NCI-H1930 (cell line): ENCODE data around the gene NHS.
"Not testable (repeated sequence)": the region's sequence is repeated elsewhere in the genome, so short reads cannot be mapped to it uniquely, and the experiment has no call there.

ENCODE experiments used
- DNase-seq, 2 experiments: peaks; one replicate each; lab custom pipeline; 2025; lab: John Stamatoyannopoulos, UW

The NHS gene

DNA sequence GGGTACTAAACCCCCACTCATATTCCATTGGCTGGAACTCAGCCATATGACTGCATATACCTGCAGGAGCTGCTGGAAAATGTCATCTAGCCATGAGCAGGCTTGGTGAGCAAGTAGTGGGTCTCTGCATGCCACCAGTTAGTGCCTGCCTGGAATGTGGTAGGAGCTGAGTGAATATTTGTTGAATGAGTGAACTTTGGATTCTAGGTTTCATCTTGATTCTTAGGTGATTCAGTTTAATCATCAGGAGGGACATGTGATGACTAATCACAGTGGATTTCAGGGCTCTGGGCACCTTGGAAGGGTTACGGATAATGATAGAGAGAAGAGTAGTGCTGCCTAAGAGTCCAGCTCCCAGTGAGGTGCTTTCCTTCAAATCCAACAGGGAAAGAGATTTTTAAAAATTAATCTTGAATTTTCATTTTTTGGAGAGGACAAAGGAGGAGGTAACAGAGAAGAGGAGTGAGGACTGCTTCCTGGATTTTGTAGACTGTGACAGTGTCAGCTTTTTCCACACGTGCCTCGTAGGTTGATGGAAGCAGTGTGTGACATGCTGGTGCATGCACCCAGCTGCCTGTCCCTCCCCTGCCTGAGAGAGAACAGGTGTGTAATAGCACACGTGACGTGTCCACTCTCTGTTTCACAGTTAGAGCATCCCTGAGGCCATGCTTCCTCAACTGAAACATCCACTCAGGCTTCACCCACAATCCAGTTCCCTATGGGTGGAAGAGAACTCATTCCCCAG is 30.4 kb downstream of the NHS start:
- DNase-seq: no peak

DNA sequence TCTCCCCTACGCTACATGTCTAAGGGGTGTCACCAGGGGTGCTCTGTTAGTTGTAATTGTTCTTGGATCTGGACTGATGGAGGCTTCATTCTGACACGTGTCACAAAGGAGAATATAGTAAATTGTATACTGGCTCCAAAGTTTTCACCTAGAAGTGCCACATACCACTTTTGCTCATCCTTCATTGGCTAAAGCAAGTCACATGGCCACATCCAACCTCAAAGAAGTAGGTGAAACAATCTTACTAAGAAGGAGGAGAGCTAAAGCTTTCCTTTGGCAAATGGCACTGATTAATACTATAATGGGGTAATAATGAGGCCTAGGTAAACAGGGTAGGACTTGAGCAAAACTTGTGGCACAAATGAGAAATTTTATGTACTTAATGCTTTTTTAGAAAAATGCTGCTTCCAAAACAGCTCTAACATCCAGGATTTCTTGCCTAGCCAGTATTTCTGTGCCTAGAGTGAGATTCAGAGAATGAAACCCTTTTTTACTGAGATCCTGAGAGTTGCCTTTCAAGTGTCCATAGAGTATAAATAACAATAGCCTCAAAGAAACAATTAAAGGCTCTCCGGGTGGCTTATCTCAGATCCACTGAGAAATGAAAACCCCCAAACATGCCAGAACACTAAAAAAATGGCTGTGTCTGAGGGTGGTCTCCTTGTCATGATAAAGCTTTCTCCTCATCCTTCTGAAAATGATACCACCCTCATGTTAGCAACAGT is 34.7 kb downstream of the NHS start:
- no peak for DNase-seq

- DNase-seq: no peak
These were observed 35.7 kb downstream of the NHS start for GRCh38 chrX:17410651-17411050.

DNA sequence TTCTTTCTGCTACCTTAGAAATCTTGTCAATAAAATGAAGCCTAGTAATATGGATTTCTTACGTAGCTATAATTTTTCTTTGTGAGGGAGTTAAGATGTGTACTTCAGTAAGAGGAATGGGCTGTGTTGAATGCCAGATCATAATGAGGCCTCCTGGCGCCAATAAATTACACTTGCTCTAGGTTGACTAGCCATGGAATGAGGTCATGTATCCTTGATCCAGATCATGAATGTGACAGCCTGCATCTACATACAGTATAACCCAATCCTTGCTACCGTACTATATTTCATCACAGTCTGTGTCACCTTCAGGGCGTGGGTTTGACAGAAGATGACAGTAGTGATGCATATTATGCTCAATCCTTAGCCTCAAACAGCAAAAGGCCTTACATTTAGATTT is 36.2 kb downstream of the NHS start:
- DNase-seq: peak in 1 of 2 experiments; percentile 23

GRCh38 chrX:17412692-17413091 is 37.7 kb downstream of the NHS start:
- no peak for DNase-seq

DNA sequence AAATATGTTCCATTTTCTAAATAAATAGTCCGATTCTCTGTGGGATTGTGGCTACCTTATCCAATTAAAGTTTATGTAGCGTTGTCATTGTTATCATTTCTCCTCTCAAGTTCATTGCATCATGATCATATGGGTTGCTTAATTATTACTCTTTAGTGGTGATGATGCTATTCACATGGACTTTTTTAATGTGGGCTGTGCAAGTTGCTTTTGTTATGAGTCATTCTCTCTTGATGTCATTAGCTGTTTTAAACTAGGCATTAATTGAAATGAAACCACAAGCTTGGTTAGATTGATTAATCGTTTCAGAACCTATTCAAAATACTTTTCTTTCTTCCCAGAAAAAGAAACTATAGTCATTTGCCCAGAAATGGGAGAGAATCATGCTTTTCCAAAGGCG is 38.2 kb downstream of the NHS start:
- no peak for DNase-seq

DNA sequence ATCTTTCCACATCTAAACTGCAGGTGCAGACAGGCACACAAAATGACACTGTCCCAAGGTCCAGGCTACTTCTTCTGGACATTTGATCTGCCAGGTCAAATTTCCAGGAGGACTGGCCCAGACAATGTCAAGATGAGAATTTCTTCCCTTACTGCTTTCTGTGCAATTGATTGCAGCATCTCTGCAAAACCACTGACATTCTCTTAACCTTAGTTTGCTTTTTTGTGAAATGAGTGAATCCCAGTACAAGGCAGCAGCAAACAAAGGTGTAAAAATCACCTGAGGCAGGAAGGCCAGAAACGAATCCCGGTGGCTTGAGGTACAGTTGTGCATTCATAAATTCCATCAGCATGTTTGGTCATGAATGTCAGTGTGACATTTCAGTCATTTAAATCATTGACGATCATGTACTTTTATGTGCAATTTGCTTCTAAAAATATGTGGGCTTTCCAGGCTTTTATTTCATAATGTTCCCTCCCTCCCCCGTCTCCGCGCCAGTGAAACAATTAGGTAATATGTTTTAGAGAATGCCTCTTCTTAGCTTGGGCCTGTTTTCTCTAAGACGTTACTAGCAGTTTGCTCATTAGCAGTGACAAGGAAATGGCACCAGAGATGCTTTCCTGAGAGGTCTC is 39.1 kb downstream of the NHS start:
- DNase-seq: no peak

- no peak for DNase-seq
These were observed 39.8 kb downstream of the NHS start for GRCh38 chrX:17414839-17415238.

GRCh38 chrX:17415242-17415810 is 40.3 kb downstream of the NHS start:
- no peak for DNase-seq

GRCh38 chrX:17417372-17417771 is 42.4 kb downstream of the NHS start:
- DNase-seq: no peak

DNA sequence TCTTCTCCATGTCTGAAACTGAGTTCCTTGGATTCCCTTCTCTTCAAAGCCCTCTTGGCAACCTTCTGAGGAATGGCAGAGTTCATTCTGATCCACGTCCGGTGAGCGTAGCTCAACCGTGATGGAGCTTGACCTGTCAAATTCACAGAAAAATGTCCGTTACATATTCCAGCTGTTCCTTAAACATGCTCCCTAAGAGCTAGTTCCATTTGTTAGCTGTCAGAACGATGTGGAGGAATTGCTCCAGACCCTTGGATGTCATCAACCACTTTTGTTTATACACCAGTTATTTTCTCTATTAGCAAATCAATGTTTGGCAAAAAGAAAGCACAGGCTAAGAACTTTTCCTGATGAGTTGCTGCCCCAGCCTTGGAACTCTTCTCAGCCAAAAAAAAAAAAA is 50.1 kb downstream of the NHS start:
- no peak for DNase-seq

DNA sequence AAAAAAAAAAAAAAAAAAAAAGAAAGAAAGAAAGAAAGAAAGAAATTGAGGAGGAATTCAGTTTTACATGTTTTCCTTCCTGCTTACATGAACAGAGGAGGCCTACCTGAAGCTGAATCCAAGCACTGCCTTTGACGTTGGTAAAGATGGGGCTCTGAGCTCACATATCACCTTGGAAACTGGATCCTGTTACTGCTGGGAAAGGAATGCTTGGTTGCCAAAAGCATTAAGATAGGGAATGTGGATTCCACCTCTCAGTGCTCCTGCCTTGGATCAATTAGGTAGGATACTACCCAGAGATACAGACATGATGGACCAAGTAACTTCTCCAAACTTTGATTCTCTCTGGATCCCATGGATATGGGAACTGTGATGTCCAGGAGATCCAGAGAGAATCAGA is 50.6 kb downstream of the NHS start:
- DNase-seq: no peak

DNA sequence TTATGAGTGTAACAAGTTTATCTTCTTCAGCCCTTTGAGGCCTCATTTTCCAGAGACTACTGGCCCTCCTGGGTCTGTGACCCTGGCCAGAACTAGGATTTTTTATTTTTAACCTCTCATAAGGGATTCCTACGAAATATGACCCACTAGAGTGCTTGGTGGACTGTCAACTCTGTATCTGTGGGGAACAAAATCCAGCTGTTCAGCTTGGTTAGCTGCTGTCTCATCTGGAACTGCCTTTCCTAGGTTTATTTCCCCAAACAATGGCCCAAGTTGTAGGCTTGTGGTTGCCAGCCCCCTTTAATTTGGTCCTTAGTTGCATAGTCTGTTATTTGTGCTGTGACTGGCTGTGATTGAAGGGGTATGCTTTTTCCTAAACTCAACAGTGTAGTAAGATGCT is 56.2 kb downstream of the NHS start:
- no peak for DNase-seq

- DNase-seq: no peak
These were observed 57.2 kb downstream of the NHS start for GRCh38 chrX:17432158-17432557.

DNA sequence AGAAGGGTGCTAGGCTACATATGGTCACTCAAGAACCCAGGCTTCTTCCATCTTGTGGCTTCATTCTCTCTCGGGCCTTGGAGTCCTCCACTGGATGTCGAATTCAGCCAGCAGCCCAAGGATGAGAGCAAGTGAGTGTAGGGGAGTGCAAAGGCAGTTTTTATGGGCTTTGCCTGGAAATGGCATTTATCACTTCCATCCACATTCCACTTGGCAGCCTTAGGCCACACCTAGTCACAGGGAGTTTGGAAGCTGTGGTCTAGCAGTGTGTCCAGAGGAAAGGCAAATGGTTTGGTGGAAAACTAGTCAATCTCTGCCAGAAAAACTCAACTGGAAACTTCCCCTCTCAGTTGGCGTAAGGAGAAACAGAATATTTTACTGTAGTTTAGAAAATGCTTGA is 59.0 kb downstream of the NHS start:
- DNase-seq: no peak

DNA sequence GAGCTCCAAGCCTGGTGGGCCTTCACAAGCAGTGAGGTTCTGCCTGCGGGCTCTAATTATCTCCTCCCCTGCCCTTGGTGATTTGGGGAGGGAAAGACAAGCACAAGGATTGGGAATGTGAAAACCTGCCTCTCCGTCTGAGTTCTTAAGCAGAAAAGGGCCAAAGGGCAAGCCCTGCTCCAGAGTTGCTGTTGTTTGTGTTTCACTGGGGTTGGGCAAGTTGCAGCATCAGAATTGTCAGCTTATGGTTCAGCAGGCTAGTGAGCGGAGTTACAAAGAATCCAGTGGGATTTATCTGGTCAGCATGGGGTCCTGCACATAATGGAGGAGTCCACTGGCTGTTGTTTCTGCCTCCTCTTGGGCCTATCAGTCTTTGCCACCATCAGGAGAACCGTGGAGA is 60.5 kb downstream of the NHS start:
- DNase-seq: no peak

DNA sequence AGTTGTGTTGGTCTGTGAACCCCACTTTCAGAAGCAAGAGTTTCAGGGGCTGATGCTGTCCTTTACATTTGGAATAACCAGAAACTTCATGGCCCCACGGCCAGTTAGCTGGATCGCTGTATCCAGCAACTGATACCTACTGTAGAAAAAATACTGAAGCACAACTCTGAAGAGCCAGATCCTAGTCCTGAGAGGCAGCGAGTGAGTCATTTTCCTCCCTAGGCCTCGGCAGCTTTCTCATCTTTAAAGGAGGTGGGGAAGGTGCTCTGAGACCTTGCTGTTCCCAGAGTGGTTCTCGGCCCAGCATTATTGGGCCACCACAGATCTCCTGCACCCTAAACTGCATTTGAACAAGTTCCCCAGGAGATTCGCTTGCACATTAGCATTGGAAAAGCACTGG is 63.2 kb downstream of the NHS start:
- no peak for DNase-seq

- DNase-seq: no peak
These were observed 65.3 kb downstream of the NHS start for GRCh38 chrX:17440258-17440657.

- no peak for DNase-seq
These were observed 65.8 kb downstream of the NHS start for GRCh38 chrX:17440836-17441235.

GRCh38 chrX:17441965-17442364 is 67.0 kb downstream of the NHS start:
- DNase-seq: no peak

- no peak for DNase-seq
These were observed 67.9 kb downstream of the NHS start for GRCh38 chrX:17442898-17443297.

DNA sequence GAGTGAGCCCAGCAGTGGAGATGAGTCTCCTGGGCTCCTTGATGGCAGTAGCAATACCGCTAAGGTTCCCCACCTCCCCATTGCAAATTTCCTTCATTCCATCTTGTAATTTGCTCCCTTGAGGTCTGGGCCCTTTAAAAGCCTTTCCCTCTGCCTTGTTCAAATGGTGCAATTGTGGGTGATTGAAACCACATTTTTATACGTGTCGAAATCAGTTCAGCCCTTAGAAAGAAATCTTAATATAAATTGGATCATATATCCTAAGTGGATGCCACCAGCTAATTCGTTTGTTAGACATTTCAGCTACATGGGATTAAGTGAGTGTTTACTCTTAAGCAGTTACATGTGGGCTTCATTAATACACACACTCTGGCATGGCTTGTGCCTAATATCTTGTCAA is 68.6 kb downstream of the NHS start:
- no peak for DNase-seq

DNA sequence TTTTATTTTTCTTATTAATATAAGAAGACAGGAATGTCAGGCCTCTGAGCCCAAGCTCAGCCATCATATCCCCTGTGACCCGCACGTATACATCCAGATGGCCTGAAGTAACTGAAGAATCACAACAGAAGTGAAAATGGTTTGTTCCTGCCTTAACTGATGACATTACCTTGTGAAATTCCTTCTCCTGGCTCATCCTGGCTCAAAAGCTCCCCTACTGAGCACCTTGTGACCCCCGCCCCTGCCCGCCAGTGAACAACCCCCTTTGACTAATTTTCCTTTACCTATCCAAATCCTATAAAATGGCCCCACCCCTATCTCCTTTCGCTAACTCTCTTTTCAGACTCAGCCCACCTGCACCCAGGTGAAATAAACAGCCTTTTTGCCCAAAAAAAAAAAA is 71.3 kb downstream of the NHS start:
- not testable (repeated sequence) for DNase-seq
